GM08714 (cell line): ENCODE results near the gene GRK7.
A peak's percentile ranks its signal among the peaks of the same experiment; 100 is the strongest.
"Not testable (repeated sequence)": the region's sequence is repeated elsewhere in the genome, so short reads cannot be mapped to it uniquely, and the experiment has no call there.

Source experiments
- H3K4me3 ChIP-seq: fragments of 200-500 bp; sonication (Bioruptor generic); 2 replicates; pipeline ENCODE4 v1.5.1; 2014; ENCODE audit warnings: mild to moderate bottlenecking, low read length, inconsistent platforms
- ZNF274 ChIP-seq: IDR thresholded peaks from 2 replicates; pipeline ENCODE4 v1.6.1; 2012; ENCODE audit warnings: mild to moderate bottlenecking, low read depth, low read length

GRK7 gene

GRCh38 chr3:141795741-141796080 is 32.5 kb downstream of the GRK7 start:
- no peak overlapping the region for H3K4me3 ChIP-seq
- no peak for TF ChIP-seq ZNF274

DNA sequence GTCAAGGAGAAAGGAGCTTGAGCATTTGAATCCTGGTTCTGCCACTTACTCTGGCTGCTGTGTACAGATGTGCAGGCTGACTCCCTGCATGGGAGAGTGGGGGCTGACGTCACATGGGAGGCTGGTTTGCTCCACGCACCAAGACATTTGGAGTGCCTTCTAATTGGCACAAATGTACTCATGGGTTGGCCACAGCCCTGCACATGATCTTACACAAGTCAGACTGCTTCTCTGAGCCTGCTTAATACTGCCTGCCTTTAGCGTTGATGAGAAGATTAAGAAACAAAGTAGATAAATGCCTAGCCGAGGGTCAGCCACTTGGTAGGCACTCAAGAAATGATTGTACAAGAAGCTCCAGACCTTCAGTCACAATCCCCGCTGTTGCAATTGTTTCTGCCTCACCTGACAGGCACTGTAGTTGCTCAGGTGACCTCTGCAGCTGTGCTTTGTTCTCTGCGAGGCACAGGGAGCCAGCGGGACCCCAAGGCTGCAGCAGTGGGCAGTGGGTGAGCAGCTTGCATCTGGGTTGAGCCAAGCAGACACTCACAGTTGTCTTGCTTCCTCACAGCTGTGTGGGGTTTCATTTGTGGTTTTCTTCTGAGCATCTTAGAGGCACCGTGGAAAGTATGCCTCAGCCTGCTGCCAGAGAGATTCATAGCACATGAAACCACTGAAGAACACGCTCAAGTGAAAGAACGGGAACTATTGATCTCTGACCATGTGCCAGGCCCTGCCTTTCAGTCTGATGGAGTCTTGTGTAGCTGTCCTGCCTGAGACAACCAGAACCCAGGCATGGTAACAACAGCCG is 33.1 kb downstream of the GRK7 start:
- H3K4me3 ChIP-seq, result no peak overlapping the region; the same call in 1 of the 2 replicates

DNA sequence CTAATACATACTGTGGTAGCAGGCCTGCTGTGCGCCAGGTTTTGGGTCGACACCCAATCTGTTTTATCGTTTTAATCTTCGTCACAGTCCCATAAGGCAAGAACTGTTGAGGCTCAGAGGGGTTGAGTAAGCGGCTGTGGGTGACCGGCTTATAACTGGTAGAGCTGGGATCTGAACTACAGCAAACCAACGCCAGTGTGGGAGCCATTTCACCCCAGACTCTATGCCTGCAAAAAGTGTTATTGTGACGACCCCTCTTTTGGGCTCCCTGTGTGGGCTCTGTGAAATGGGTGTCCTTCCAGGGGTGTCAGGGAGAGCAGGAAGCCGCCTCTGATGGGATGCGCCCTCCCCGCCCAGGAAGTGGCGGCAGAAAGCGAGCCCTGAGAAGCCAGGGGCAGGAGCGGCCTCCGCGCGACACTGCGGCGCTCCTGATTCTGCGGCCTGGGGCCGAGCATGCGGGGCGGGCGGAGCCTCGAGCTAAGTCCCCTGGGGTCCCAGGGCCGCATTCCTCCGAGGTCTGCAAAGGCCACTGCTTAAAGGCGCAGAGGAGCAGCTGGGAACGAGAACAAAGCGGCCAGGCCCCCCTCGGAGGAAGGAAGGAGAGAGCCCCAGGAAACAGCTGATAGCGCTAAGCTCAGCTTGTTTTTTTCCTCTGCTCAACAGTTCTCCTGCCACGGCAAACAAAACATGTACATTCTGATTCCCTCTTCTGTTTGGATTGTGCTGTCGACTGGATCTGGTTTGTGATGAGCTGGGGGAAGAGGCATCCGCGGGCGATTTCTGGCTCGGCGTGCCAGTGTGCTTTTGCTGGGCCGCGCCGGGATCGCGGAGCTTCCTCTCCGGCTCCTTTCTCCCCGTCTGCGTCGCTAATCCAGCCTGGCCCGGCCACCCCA is 33.9 kb downstream of the GRK7 start:
- no peak for TF ChIP-seq ZNF274

More for the DNA sequence above, 33.1 kb downstream of the GRK7 start:
- TF ChIP-seq ZNF274, result no peak

GRCh38 chr3:141797819-141798447 is 34.7 kb downstream of the GRK7 start:
- TF ChIP-seq ZNF274, result no peak
- H3K4me3 ChIP-seq, result peak overlapping the region; percentile 11; the same call in 1 of the 2 replicates

More for the DNA sequence above, 33.9 kb downstream of the GRK7 start:
- peak overlapping the region; percentile 11; the same call in 1 of the 2 replicates for H3K4me3 ChIP-seq

- no peak for TF ChIP-seq ZNF274
- H3K4me3 ChIP-seq, result no peak overlapping the region
These were observed 35.2 kb downstream of the GRK7 start for GRCh38 chr3:141798448-141798845.

DNA sequence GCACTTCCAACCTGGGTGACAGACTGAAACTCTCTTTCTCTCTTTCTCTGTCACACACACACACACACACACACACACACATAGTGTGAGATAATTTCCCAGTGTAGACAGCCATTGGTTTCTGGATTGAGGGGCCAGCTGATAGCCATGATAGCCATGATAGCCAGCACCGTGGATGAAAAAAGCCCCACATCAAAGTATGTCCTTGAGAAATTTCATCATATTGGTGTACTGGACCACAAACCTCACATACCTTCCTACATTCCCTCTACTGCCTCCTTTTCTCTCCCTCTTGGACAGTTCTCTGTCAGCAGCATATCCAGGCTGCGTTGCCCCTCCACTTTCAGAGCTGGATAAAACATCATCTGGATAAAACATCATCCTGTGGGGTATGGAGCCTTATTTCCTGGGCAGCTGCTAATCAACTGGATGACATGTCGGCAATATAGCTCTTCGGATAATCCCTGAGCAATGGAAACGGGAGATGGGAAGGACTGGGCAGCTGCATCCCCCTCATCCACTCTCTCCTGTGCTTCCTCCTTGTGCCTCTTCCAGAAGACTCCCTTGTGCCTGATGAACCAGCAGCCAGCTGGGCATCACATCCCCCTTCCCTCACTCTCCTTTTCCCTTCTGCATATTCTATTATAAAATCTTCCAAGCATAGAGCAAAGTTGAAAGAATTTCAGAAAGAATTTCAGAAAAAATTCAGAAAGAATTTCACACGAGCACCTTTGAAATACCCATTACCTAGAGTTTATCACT is 39.3 kb downstream of the GRK7 start:
- no peak overlapping the region for H3K4me3 ChIP-seq
- no peak for TF ChIP-seq ZNF274

DNA sequence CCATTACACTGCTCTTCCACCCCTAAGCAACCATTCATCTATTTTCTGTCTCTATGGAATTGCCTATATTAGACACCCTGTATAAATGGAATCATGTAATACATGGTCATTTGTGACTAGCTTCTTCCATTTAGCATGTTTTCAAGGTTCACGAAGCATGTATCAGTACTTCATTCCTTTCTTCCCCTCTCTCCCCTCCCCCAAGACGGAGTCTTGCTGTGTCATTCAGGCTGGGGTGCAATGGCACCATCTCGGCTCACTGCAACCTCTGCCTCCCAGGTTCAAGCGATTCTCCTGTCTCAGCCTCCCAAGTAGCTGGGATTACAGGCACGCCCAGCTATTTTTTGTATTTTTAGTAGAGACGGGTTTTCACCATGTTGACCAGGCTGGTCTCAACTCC is 40.3 kb downstream of the GRK7 start:
- not testable (repeated sequence) for H3K4me3 ChIP-seq

DNA sequence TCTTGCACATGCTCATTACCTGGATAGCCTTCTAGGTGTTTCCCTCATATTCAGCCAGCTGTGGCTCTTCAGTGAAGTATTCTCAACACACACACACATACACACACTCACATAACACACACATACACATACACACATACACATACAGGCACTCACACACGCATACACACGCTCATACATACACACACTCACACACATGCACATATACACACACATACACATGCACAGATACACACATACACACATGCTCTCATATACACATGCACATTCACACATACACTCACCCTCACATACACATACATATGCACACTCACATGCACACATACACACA is 41.2 kb downstream of the GRK7 start:
- no peak overlapping the region for H3K4me3 ChIP-seq
- no peak for TF ChIP-seq ZNF274

DNA sequence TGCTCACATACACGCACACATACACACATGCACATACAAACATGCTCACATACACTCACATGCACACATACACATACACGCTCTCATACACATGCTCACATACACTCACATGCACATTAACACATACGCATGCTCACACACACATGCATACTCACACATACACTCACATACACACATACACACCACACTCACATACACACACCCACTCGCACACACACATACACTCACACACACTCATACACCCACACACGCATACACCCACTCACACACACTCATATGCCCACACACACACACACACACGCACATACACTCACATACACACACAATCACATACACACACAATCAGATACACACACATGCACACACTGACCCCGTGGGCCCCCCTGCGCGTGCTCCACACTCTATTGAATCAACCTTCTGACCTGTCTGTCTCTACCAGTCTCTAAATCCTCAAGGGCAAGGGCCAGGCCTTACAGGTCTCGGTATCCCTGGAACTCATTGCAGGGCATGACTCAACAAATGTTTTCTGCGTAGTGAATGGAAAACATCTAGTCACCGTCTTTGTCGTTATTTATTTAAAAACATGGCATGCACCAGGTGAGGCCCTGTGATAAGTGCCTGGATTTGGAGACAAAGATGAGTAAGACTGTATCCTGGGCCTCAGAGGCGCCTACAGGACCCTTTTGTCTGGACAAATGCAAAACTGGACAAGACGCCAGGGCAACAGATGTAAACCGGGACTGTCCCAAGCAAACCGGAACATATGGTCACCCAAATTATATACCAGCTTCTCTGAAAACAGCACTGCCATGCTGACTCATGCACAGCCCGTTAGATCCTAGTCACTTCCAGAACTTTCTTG is 41.8 kb downstream of the GRK7 start:
- H3K4me3 ChIP-seq, result no peak overlapping the region
- no peak for TF ChIP-seq ZNF274

GRCh38 chr3:141807277-141808033 is 44.2 kb downstream of the GRK7 start:
- H3K4me3 ChIP-seq, result no peak overlapping the region
- no peak for TF ChIP-seq ZNF274

DNA sequence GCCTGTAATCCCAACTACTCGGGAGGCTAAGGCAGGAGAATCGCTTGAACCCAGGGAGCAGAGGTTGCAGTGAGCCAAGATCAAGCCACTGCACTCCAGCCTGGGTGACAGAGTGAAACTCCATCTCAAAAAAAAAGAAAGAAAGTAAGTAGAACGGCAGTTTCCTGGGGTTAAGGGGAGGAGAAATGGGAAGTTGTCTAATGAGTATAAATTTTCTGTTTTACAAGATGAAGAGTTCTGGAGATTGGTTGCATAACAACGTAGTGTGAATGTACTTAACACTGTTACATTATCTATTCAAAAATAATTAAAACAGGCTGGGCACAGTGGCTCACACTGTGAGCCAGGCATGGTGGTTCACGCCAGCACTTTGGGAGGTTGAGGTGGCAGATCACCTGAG is 45.4 kb downstream of the GRK7 start:
- no peak overlapping the region for H3K4me3 ChIP-seq
- TF ChIP-seq ZNF274, result no peak

- no peak overlapping the region for H3K4me3 ChIP-seq
- no peak for TF ChIP-seq ZNF274
These were observed 47.0 kb downstream of the GRK7 start for GRCh38 chr3:141810161-141810560.
